HG03469 (cell line): ENCODE data around the gene GSTT2.
A peak's percentile ranks its signal among the peaks of the same experiment; 100 is the strongest.
"Not testable (repeated sequence)": the region's sequence is repeated elsewhere in the genome, so short reads cannot be mapped to it uniquely, and the experiment has no call there.

ENCODE experiments used
- ATAC-seq: cut with Tn5 transposase; IDR thresholded peaks from one replicate; pipeline ENCODE4 v1.9.1; 2021; ENCODE audit warnings: mild to moderate bottlenecking, moderate library complexity, moderate number of reproducible peaks; ENCODE audit not compliant: unreplicated experiment

The GSTT2 gene

GRCh38 chr22:23974345-23974744 lies 5.6 kb upstream of the GSTT2 start, which contains the start of gene DDT:
Gene DDT (minus strand): TSS chr22:23974441. CDS start chr22:23974414, 27 bp downstream.
- ATAC-seq: peak; percentile 78

- ATAC-seq: peak; percentile 9
These were observed 5.0 kb upstream of the GSTT2 start for GRCh38 chr22:23974836-23975352.

- ATAC-seq: not testable (repeated sequence)
These were observed 2.6 kb upstream of the GSTT2 start for GRCh38 chr22:23977304-23977703.

- not testable (repeated sequence) for ATAC-seq
These were observed 633 bp downstream of the GSTT2 start for GRCh38 chr22:23980567-23980966.

DNA sequence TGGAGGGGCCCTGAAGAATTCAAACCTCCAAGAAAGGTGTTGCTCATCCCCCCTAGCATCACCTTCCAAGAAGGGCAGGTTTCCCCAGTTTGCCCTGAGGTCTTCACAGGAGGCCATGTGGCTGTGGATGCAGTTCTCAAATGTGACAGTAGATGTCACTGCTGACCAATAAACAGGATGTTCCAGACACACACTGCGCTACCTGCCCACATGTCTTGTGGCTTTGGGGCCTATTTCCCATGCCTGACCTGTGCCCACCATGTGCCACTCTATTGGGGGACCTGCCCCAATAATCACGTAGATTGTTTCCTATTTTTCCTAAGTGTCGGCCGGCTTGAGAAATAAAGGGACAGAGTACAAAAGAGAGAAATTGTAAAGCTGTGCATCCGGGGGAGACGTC lies 4.5 kb downstream of the GSTT2 start:
- no peak for ATAC-seq

- ATAC-seq: not testable (repeated sequence)
These were observed 6.2 kb downstream of the GSTT2 start for GRCh38 chr22:23986089-23986488.

DNA sequence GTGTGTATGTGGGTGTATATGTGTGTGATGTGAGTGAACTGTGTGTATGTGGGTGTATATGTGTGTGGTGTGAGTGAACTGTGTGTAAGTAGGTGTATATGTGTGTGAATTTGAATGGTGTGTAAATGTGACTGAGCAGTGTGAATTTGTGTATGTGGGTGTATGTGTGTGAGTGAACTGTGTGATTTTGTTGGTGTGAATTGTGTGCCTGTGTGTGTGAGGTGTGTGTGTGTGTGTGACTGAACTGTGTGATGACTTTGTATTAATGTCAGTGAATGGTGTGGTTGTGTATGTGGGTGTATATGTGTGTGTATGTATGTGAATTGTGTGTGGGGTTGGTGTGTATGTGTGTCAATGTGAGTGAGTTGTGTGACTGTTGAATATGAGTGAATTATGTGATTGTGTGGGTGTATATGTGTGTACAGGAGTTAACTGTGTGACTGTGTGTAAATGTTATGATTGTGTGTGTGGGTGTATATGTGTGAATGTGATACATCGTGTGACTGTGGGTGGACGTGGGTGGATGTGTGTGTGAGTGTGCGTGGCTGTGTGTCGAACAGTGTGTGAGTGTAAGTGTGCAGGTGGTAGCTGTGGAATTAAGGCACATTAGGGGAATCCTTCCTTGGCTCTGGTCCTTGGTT lies 6.7 kb downstream of the GSTT2 start:
- not testable (repeated sequence) for ATAC-seq

GRCh38 chr22:23989583-23990244 lies 9.8 kb downstream of the GSTT2 start:
- ATAC-seq: not testable (repeated sequence)

DNA sequence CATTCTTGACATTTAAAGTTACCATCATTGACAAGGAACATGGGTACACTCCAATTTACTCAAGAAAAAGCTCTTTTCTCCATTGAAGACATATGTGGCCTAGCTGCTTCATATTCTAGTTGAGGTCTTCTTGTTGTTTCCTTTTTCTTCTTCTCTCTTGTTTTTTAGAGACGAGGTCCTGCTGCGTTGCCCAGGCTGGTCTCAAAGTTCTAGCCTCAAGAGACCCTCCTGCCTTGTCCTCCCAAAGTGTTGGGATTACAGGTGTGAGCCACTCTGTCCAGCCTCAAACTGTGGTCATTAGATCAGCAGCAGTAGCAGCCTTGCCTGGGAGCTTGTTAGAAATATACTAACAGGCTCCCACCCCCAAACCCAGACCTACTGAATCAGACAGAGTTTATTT lies 13.1 kb downstream of the GSTT2 start:
- ATAC-seq: not testable (repeated sequence)

- ATAC-seq: not testable (repeated sequence)
These were observed 13.7 kb downstream of the GSTT2 start for GRCh38 chr22:23993581-23994177.

DNA sequence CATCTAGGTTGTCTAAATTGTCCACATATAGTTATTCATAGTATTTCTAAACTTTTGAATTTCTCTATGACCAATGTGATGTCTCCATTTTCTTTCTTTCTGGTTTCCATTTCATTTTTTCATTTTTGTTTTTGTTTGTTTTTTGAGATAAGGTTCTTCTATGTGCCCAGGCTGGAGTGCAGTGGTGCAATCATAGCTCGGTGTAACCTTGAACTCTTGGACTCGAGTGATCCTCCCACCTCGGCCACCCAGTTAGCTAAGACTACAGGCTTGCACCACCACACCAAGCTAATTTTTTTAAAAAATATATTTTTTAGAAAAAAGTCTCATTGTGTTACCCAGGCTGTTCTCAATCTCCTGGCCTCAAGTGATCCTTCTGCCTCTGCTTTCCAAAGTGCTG lies 17.2 kb downstream of the GSTT2 start:
- no peak for ATAC-seq

DNA sequence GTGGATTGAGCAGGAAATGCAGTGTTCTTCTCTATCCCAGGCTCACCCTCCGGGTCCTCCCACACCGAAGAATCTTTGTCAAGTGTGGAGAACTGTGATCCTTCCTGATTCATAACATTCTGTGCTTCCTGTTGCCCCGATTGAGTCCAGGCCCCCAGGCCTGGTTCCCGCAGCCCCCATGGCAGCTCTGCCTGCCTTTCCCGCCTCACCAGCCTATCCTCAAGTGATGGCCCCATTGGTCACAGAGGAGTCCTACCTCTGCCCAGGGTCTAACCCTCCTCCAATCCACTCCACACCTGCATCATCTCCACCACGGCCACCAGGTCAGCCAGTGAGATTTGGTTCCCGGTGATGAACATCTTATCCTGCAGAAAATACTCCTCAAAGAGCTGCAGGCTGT lies 19.8 kb downstream of the GSTT2 start:
- ATAC-seq: not testable (repeated sequence)

GRCh38 chr22:24001314-24001713 lies 21.4 kb downstream of the GSTT2 start:
- no peak for ATAC-seq

DNA sequence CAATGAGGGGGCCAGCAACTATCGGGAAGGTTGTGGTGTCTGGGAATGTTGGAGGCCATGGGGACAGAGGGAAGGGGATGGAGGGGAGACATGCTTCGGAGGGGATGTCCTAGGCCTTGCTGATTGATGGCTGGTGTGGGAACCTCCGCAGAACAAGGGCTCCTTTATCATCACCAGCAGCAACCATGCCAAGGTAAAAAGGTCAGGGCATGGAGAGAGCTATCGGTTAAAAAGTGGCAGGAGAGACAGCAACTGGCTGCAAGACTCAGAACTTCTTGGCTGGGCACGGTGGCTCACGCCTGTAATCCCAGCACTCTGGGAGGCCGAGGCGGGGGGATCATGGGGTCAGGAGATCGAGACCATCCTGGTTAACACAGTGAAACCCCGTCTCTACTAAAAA lies 22.3 kb downstream of the GSTT2 start:
- ATAC-seq: no peak

DNA sequence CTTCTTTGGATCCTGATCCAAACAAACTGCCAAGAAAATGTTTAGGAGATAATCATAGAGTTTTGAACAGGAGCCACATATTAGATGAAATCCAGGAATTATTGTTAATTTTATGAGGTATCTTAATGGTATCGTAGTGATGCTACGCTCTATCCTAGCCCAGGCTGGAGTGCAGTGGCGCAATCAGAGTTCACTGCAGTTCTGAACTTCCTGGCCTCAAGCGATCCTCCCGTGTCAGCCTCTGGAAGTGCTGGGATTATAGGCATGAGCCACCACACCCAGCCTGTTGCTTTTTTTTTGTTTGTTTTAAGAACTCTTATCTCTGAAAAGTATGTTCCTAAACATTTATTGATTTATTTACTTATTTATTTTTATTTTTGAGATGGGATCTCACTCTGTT lies 22.9 kb downstream of the GSTT2 start:
- no peak for ATAC-seq

DNA sequence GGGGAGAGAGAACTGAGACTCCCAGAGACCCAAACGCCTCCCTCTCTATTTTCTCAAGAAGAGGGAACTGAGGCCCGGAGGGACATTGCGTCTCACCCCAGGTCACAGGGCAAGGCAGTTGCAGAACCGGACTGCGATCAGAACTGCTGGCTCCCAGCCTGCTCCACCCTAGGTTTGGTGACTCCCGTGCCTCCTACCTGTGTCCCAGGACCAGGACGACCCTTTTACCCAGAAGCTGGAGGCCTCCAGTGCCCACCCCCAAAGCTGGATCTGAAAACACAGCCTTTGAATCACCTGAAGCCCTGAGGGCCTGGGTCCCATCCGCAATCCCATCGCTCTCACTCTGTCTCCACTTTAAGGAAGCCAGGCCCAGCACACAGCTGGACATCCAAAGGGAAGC lies 24.0 kb downstream of the GSTT2 start:
- ATAC-seq: no peak

DNA sequence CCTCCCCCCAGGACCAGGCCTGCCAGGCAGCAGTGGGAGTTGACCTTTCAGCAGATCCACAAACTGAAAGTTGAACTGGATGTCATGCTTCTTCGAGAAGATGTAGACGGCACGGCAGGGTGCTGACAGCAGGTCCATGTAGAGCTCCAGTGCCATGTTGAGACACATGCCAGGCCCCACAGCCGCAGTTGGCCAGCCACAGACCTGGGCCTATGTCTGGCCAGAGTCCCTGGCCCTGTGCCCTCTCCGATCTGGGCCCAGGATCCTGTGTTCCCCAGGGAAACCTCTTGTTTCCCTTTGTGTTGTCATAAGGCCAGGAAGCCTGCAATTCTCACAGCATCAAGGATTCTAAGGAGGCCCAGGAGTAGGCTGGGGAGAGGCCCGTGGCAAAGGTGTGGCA lies 25.3 kb downstream of the GSTT2 start, which contains the start of gene GSTT4:
Gene GSTT4, minus strand, starts transcription at position 253 of the 400 bp plus-strand sequence. Its CDS starts 97 bp downstream, at position 156.
- no peak for ATAC-seq

DNA sequence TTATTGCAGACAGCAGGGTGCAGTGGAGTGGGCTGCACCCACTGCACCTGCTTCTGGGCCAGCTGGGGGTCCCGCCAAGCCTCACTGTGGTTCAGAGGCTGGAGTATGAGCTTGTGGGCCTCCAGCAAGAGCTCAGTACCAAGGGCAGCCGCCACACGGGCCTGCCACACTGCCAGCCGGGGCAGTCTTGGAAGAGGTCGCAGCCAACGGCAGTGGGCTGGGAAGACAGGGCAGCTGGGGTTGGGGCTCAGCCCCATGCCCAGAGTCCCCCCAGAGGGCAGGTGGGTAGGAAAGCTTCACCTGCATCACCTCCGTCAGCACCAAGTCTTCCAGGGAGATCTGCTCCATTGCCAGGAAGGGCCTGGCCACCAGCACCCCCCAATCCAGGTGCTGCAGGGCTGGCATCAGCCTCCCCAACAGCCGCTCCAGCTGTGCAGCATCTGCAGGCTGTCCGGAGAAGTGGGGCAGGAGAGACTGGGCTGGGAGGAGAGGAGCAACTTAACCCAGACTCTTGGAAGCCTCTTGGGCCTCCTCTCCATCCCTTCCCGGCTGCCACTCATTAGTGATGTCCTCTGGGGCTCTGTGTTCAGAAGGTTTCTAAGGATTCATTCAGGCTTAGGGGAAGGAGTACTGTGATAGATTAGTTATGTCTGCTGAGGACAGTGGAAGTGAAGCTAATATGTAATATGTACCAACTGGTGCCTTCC lies 26.4 kb downstream of the GSTT2 start:
- ATAC-seq: no peak

GRCh38 chr22:24006914-24007214 lies 26.9 kb downstream of the GSTT2 start:
- ATAC-seq: no peak

- ATAC-seq: no peak
These were observed 27.5 kb downstream of the GSTT2 start for GRCh38 chr22:24007253-24008021.

GRCh38 chr22:24008022-24008283 lies 28.0 kb downstream of the GSTT2 start:
- no peak for ATAC-seq
